ENCODE measurements around the gene IFI44.

DNA sequence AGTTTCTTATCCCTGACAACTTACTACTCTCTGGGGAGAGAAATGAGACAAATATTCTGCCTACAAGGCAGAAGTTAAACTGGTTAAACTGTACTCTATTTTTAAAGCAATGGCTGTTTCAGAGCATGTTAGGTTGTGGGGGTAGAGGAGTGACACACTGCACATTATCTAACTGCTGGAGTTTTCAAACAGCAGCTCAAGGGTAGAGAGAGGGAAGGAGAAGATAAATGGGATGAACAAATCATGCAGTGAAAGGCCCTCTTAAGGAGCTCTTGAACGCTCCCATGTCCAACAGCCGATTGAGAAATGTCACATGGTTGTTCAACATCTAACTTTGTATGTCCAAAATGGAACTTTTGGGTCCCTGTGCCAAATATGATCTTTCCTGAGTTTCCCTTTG lies 43.4 kb upstream of the IFI44 start:
- TF ChIP-seq, protein P1, sequence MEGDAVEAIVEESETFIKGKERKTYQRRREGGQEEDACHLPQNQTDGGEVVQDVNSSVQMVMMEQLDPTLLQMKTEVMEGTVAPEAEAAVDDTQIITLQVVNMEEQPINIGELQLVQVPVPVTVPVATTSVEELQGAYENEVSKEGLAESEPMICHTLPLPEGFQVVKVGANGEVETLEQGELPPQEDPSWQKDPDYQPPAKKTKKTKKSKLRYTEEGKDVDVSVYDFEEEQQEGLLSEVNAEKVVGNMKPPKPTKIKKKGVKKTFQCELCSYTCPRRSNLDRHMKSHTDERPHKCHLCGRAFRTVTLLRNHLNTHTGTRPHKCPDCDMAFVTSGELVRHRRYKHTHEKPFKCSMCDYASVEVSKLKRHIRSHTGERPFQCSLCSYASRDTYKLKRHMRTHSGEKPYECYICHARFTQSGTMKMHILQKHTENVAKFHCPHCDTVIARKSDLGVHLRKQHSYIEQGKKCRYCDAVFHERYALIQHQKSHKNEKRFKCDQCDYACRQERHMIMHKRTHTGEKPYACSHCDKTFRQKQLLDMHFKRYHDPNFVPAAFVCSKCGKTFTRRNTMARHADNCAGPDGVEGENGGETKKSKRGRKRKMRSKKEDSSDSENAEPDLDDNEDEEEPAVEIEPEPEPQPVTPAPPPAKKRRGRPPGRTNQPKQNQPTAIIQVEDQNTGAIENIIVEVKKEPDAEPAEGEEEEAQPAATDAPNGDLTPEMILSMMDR (IDR thresholded peaks at IDR 0.05; ENCODE audit: extremely low read depth in 1 of 2, insufficient read depth in 1 of 2, low read depth in 1 of 2, low read length in 2 of 2): no peak
- TF ChIP-seq MYC (IDR thresholded peaks at IDR 0.05; ENCODE audit: low read depth, low read length) (no peak), POLR2AphosphoS5 (IDR thresholded peaks at IDR 0.05; ENCODE audit: insufficient read depth, low read depth, low read length) (no peak), POLR2A (IDR thresholded peaks at IDR 0.05; ENCODE audit: low read depth, low read length) (no peak), GATA2 (IDR thresholded peaks at IDR 0.05; ENCODE audit: insufficient read depth, insufficient read length, low read depth, low read length) (no peak), EZH2 (IDR thresholded peaks at IDR 0.05; ENCODE audit: borderline replicate concordance, low read depth, low read length, severe bottlenecking) (no peak), JUN (IDR thresholded peaks at IDR 0.05; ENCODE audit: borderline replicate concordance, insufficient read depth, insufficient read length, low read depth) (no peak), FOS (IDR thresholded peaks at IDR 0.05; ENCODE audit: borderline replicate concordance, insufficient read depth, low read length) (no peak)
- TF ChIP-seq, protein P2, sequence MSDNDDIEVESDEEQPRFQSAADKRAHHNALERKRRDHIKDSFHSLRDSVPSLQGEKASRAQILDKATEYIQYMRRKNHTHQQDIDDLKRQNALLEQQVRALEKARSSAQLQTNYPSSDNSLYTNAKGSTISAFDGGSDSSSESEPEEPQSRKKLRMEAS (IDR thresholded peaks at IDR 0.05; ENCODE audit: insufficient read depth, insufficient read length): no peak

All from endothelial cell of umbilical vein (primary cell).